K562 (cell line): ENCODE results near the gene BUB3. TPM values are rescaled to one million over a fixed set of nuclear protein-coding genes. Genes with fewer than 3 reads are reported as not detected.

Experiments used
- ATAC-seq: fragments of 200-7000 bp; cut with Tn5 transposase; 3 replicates; pipeline ENCODE4 v1.9.1; 2020; ENCODE audit warnings: moderate library complexity
- BruUV-seq: library from RNA; stranded (reverse); fragments of 400-500 nt; replicated peaks from 2 replicates; lab custom pipeline; 2021; lab: Mats Ljungman, UMichigan
- CTCF ChIA-PET: fragments of 300-600 bp; formaldehyde crosslinking; extraction: SDS; loops from one replicate; lab custom pipeline; 2021; ENCODE audit warnings: low intra/inter-chr PET ratio; lab: Yijun Ruan, JAX
- POLR2A ChIA-PET: fragments of 300-600, 350-650 bp; sonication (Branson Sonifier 250); formaldehyde crosslinking; extraction: SDS; loops from one replicate; lab custom pipeline; 2021; ENCODE audit warnings: antibody characterized with exemption, inconsistent platforms; lab: Yijun Ruan, JAX
- DNase-seq, 4 experiments: peaks; one replicate each; pipeline versions ENCODE4 v3.0.0 to v3.0.0-alpha.2; 2011 to 2018; ENCODE audit warnings: low spot score in 3 of 4, mixed read lengths in 3 of 4; ENCODE audit errors: extremely low read depth in 1 of 4
- FAIRE-seq: peaks from 2 replicates; lab custom pipeline; 2011; peaks lifted over from hg19 to GRCh38; lab: Jason Lieb, UNC
- H2AFZ ChIP-seq: 2 replicates; pipeline ENCODE4 v1.6.0; 2011; ENCODE audit warnings: low read depth, low read length, control low read depth, inconsistent platforms
- H3K27ac ChIP-seq: fragments of 200-600 bp; 3 replicates; pipeline ENCODE4 v1.8.0; 2011; ENCODE audit warnings: low read depth, mild to moderate bottlenecking, control low read depth, inconsistent platforms, low read length, moderate library complexity, mixed read lengths; ENCODE audit errors: extremely low read depth
- H3K27me3 ChIP-seq, 2 experiments: fragments of 300-600 bp in 1 of 2; 2 replicates in 1 of 2; 3 replicates in 1 of 2; pipeline versions ENCODE4 v1.6.0 to v1.8.0; 2011; ENCODE audit warnings: inconsistent platforms in 2 of 2, low read length in 2 of 2, mild to moderate bottlenecking in 1 of 2, mixed read lengths in 1 of 2, moderate library complexity in 1 of 2; ENCODE audit not compliant: control insufficient read depth in 2 of 2, insufficient read depth in 2 of 2
- H3K36me3 ChIP-seq: fragments of 300-600 bp; 3 replicates; pipeline ENCODE4 v1.8.0; 2011; ENCODE audit warnings: mild to moderate bottlenecking, low read length, inconsistent platforms; ENCODE audit not compliant: control insufficient read depth, insufficient read depth
- H3K4me1 ChIP-seq, 2 experiments: fragments of 200-600 bp in 1 of 2; replicated peaks in 1 of 2; 2 replicates in 1 of 2; 3 replicates in 1 of 2; pipeline versions ENCODE4 v1.5.1 to v1.8.0; 2011; ENCODE audit warnings: inconsistent platforms in 2 of 2, low read length in 2 of 2, mild to moderate bottlenecking in 1 of 2, mixed read lengths in 1 of 2, moderate library complexity in 1 of 2; ENCODE audit not compliant: control insufficient read depth in 2 of 2, insufficient read depth in 2 of 2
- H3K4me2 ChIP-seq: 2 replicates; pipeline ENCODE4 v1.6.1; 2011; ENCODE audit warnings: low read length, control low read depth, inconsistent platforms, mixed read lengths; ENCODE audit not compliant: insufficient read depth
- H3K4me3 ChIP-seq: fragments of 200-600 bp; sonication (generic), shearing (Covaris generic); 2 replicates; pipeline ENCODE4 v1.5.1; 2016; ENCODE audit warnings: control low read depth, inconsistent platforms
- H3K79me2 ChIP-seq: fragments of 200-600 bp; 3 replicates; pipeline ENCODE4 v1.8.0; 2011; ENCODE audit warnings: low read length, inconsistent platforms; ENCODE audit not compliant: control insufficient read depth, insufficient read depth
- H3K9ac ChIP-seq, 2 experiments: 2 replicates each; pipeline versions ENCODE4 v1.6.0 to v1.6.1; 2011; ENCODE audit warnings: low read depth in 2 of 2, low read length in 2 of 2, control low read depth in 1 of 2, inconsistent platforms in 1 of 2, mild to moderate bottlenecking in 1 of 2, mixed read lengths in 1 of 2; ENCODE audit not compliant: insufficient read depth in 1 of 2
- H3K9me1 ChIP-seq: one replicate; pipeline ENCODE4 v1.6.0; 2011; ENCODE audit warnings: inconsistent platforms, mild to moderate bottlenecking, low read length, moderate library complexity; ENCODE audit not compliant: control insufficient read depth, insufficient read depth
- H3K9me3 ChIP-seq: replicated peaks from 2 replicates; pipeline ENCODE4 v1.5.1; 2011; ENCODE audit warnings: low read depth, low read length, inconsistent platforms; ENCODE audit not compliant: control insufficient read depth, insufficient read depth
- H4K20me1 ChIP-seq: replicated peaks from 2 replicates; pipeline ENCODE4 v1.6.1; 2011; ENCODE audit warnings: low read length, inconsistent platforms, mixed read lengths; ENCODE audit not compliant: control insufficient read depth, insufficient read depth
- CEBPG ChIP-seq, 3 experiments: fragments of 200-800 bp in 1 of 3; sonication (Bioruptor generic) in 1 of 3; sonication (generic) in 1 of 3; formaldehyde crosslinking in 1 of 3; IDR thresholded peaks in 2 of 3; conservative IDR thresholded peaks in 1 of 3; 2 replicates each; pipeline versions ENCODE4 v1.6.1 to v1.8.0; 2016 to 2022; ENCODE audit warnings: missing compliant biosample characterization in 2 of 3, missing genetic modification characterization in 2 of 3, mild to moderate bottlenecking in 1 of 3, missing genetic modification reagents in 1 of 3
- GABPA ChIP-seq: fragments of 200-800 bp; sonication (Bioruptor generic); conservative IDR thresholded peaks from 2 replicates; pipeline ENCODE4 v1.6.1; 2016; ENCODE audit warnings: low read depth, missing genetic modification characterization, missing compliant biosample characterization
- GABPB1 ChIP-seq: sonication (generic); formaldehyde crosslinking; IDR thresholded peaks from 2 replicates; pipeline ENCODE4 v1.8.0; 2022; ENCODE audit warnings: mild to moderate bottlenecking, missing genetic modification reagents
- LARP7 ChIP-seq: fragments of 450-650 bp; IDR thresholded peaks from 2 replicates; pipeline ENCODE4 v1.6.1; 2016
- MCM7 ChIP-seq, 2 experiments: fragments of 450-650 bp; IDR thresholded peaks; 2 replicates each; pipeline ENCODE4 v1.6.1; 2016 to 2018
- NFYB ChIP-seq: IDR thresholded peaks from 2 replicates; pipeline ENCODE4 v1.6.1; 2011; ENCODE audit warnings: mild to moderate bottlenecking, moderate library complexity; ENCODE audit not compliant: insufficient read length; ENCODE audit errors: extremely low read depth
- NR2C2 ChIP-seq, 2 experiments: fragments of 200-800 bp in 1 of 2; sonication (Bioruptor generic) in 1 of 2; sonication (generic) in 1 of 2; formaldehyde crosslinking in 1 of 2; IDR thresholded peaks; 2 replicates each; pipeline versions ENCODE4 v1.6.1 to v1.8.0; 2016 to 2022; ENCODE audit warnings: mild to moderate bottlenecking in 1 of 2, missing compliant biosample characterization in 1 of 2, missing genetic modification characterization in 1 of 2, missing genetic modification reagents in 1 of 2
- NR2F6 ChIP-seq: fragments of 450-650 bp; formaldehyde crosslinking; IDR thresholded peaks from 2 replicates; pipeline ENCODE4 v1.4.0; 2020; ENCODE audit warnings: mild to moderate bottlenecking
- PYGO2 ChIP-seq: fragments of 450-650 bp; IDR thresholded peaks from 2 replicates; pipeline ENCODE4 v1.6.1; 2016; ENCODE audit warnings: mild to moderate bottlenecking, missing genetic modification characterization, moderate library complexity, missing compliant biosample characterization
- TRIM24 ChIP-seq, 2 experiments: fragments of 450-650 bp; IDR thresholded peaks; 2 replicates each; pipeline ENCODE4 v1.6.1; 2016
- ZNF232 ChIP-seq: sonication (generic); formaldehyde crosslinking; IDR thresholded peaks from 2 replicates; pipeline ENCODE4 v1.8.0; 2022; ENCODE audit warnings: mild to moderate bottlenecking, missing genetic modification reagents
- ZNF583 ChIP-seq: fragments of 250-450 bp; sonication (Bioruptor Pico); IDR thresholded peaks from 2 replicates; pipeline ENCODE4 v1.4.0; 2020
- ZNF589 ChIP-seq: fragments of 200-800 bp; sonication (Bioruptor generic); IDR thresholded peaks from 2 replicates; pipeline ENCODE4 v1.6.1; 2016; ENCODE audit warnings: low read depth, missing genetic modification characterization, missing compliant biosample characterization
- ZNF766 ChIP-seq: fragments of 200-800 bp; sonication (Bioruptor generic); conservative IDR thresholded peaks from 2 replicates; pipeline ENCODE4 v1.6.1; 2016; ENCODE audit warnings: missing genetic modification characterization, missing compliant biosample characterization
- WGBS: fragments of 100-300 bp; shearing (Covaris generic); methylation state at CpG from one replicate; pipeline ENCODE4 v1.1.6; 2016; ENCODE audit warnings: low coverage, mixed read lengths; ENCODE audit not compliant: insufficient coverage; ENCODE audit errors: missing lambda C conversion rate; 5-methylcytosine and 5-hydroxymethylcytosine counted together
- in situ Hi-C: fragments of 300-500 bp; cut with MboI; formaldehyde crosslinking; loops from 4 replicates; pipeline ENCODE4 v1.15.0; 2018; ENCODE audit warnings: inconsistent platforms, mixed read lengths
- intact Hi-C: fragments of 100-400 bp; cut with micrococcal nuclease; formaldehyde crosslinking; loops from 2 replicates; pipeline ENCODE4 v1.14.2; 2022
- polyA plus RNA-seq, 8 experiments: library from polyadenylated mRNA; depleted of rRNA in 4 of 8; stranded (reverse) in 5 of 8; unstranded in 3 of 8; fragments of >200 nt; fragmentation: Nextera tagmentation in 2 of 8; fragmentation: Illumina TruSeq in 1 of 8; extraction: Ambion mirVana in 2 of 8; extraction: Trizol in 1 of 8; gene quantifications; 2 replicates each; pipeline versions ENCODE4 v1.2.1 to v1.2.3, GENCODE V29; 2011 to 2014; ENCODE audit warnings: inconsistent platforms in 1 of 8, missing spikeins in 1 of 8
- total RNA-seq, 7 experiments: library from RNA; depleted of rRNA in 6 of 7; stranded (reverse); fragments of >200 nt in 6 of 7; fragmentation: Illumina TruSeq in 2 of 7; extraction: Trizol in 2 of 7; gene quantifications; 2 replicates each; pipeline versions ENCODE4 v1.2.1 to v1.2.3, GENCODE V29; 2011 to 2021; ENCODE audit warnings: low replicate concordance in 1 of 7
- TF ChIP-seq, protein P1 (sequence below), 2 experiments: fragments of 450-650 bp in 1 of 2; sonication (generic) in 1 of 2; formaldehyde crosslinking in 1 of 2; IDR thresholded peaks in 1 of 2; conservative IDR thresholded peaks in 1 of 2; 2 replicates each; pipeline versions ENCODE4 v1.6.1 to v1.8.1; 2016 to 2023; ENCODE audit warnings: mild to moderate bottlenecking in 2 of 2, moderate library complexity in 2 of 2, inconsistent platforms in 1 of 2, missing genetic modification reagents in 1 of 2
- TF ChIP-seq, protein P2 (sequence below): sonication (generic); formaldehyde crosslinking; IDR thresholded peaks from 2 replicates; pipeline ENCODE4 v1.8.1; 2023; ENCODE audit warnings: mild to moderate bottlenecking, missing genetic modification reagents

The BUB3 gene
- total and polyA plus RNA-seq, 9 of the 15 experiments (the other 6 are each of a cell fraction or from before 2014, with no cell fraction given), result 167 to 761 (median 225) TPM

GRCh38 chr10:123154092-123154710, at the start of gene BUB3 (continued):
- TF ChIP-seq, protein P1, sequence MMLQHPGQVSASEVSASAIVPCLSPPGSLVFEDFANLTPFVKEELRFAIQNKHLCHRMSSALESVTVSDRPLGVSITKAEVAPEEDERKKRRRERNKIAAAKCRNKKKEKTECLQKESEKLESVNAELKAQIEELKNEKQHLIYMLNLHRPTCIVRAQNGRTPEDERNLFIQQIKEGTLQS (IDR thresholded peaks at IDR 0.05), result no peak
- TF ChIP-seq, protein P1 (CRISPR knock-in tag; conservative IDR thresholded peaks at IDR 0.05), result no peak
- TF ChIP-seq NR2F6 (CRISPR knock-in tag), result no peak
- no peak for TF ChIP-seq PYGO2 (tag)
- TF ChIP-seq GABPB1, result peak; percentile 87

- in situ Hi-C loops, result no loop called here
- H3K4me3 ChIP-seq, result no peak overlapping the region
- no TSS peak for BruUV-seq
- TF ChIP-seq TRIM24 (IDR thresholded peaks at IDR 0.05), result peak in 1 of 2 experiments; percentile 50; a peak in 1 of 4 replicates
- TF ChIP-seq ZNF589, result peak; percentile 55; the same call in 1 of the 2 replicates
- TF ChIP-seq NR2C2 (CRISPR knock-in tag; IDR thresholded peaks at IDR 0.05), result no peak
- peak; percentile 76 for TF ChIP-seq NR2C2 (tag; IDR thresholded peaks at IDR 0.05)
- TF ChIP-seq NFYB, result no peak
- 0 out of 2 replicates have a peak, but pooled peaks have one; percentile 28 for TF ChIP-seq GABPA (tag)
- TF ChIP-seq MCM7 (IDR thresholded peaks at IDR 0.05), result no peak
- TF ChIP-seq ZNF232 (CRISPR knock-in tag), result no peak
- 0 out of 2 replicates have a peak, but pooled peaks have one; percentile 16 for TF ChIP-seq ZNF766 (CRISPR knock-in tag)
- no peak for TF ChIP-seq LARP7
- no peak for TF ChIP-seq ZNF583
- TF ChIP-seq, protein P2, sequence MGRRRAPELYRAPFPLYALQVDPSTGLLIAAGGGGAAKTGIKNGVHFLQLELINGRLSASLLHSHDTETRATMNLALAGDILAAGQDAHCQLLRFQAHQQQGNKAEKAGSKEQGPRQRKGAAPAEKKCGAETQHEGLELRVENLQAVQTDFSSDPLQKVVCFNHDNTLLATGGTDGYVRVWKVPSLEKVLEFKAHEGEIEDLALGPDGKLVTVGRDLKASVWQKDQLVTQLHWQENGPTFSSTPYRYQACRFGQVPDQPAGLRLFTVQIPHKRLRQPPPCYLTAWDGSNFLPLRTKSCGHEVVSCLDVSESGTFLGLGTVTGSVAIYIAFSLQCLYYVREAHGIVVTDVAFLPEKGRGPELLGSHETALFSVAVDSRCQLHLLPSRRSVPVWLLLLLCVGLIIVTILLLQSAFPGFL (CRISPR knock-in tag), result no peak
- TF ChIP-seq CEBPG (CRISPR knock-in tag; IDR thresholded peaks at IDR 0.05), result peak; percentile 88
- peak; percentile 89 to 94 for TF ChIP-seq CEBPG (tag; conservative IDR thresholded peaks at IDR 0.05 in 1 of 2, IDR thresholded peaks at IDR 0.05 in 1 of 2)
Measured at GRCh38 chr10:123109466-123109865, 44.7 kb upstream of the BUB3 start.

More at GRCh38 chr10:123109466-123109865, 44.7 kb upstream of the BUB3 start:
- Histone ChIP-seq H3K4me1 (no peaks in the 10 kb centered on the region; a peak in 1 of 5 replicates), H3K36me3 (no peaks in the 10 kb centered on the region), H3K79me2 (no peaks in the 10 kb centered on the region), H3K4me2 (no peak overlapping the region), H3K27me3 (peaks cover 0 to 20% of the 10 kb centered on the region in 2 experiments; a peak in 2 of 5 replicates), H3K27ac (no peak overlapping the region), H3K9ac (no peak overlapping the region), H4K20me1 (no peaks in the 10 kb centered on the region), H2AFZ (no peak overlapping the region), H3K9me3 (no peaks in the 10 kb centered on the region), H3K9me1 (no peaks in the 10 kb centered on the region)
- ChIA-PET POLR2A (no interaction called here), CTCF (no interaction called here)
- no peak for FAIRE-seq
- 2% methylated on average over 6 of the region's 7 CpGs for WGBS
- intact Hi-C loops, result loop anchor here (5.0 kb wide), 1 partner anchor 67 kb away; no protein-coding TSS in a partner anchor
- no peak for DNase-seq
- peak; percentile 74 for ATAC-seq
